IMR-90 (cell line): ENCODE data around the gene RPL15. TPM values are rescaled to one million over a fixed set of nuclear protein-coding genes. Genes with fewer than 3 reads are reported as not detected.

ENCODE experiments used
- ATAC-seq: fragments of 200-7000 bp; cut with Tn5 transposase; 2 replicates; pipeline ENCODE4 v1.9.1; 2020; ENCODE audit warnings: low read depth, mild to moderate bottlenecking, moderate library complexity
- BruUV-seq: library from RNA; stranded (reverse); fragments of 400-500 nt; replicated peaks from 2 replicates; lab custom pipeline; 2021; lab: Mats Ljungman, UMichigan
- CTCF ChIA-PET: fragments of 300-600 bp; formaldehyde crosslinking; extraction: SDS; loops from one replicate; lab custom pipeline; 2021; ENCODE audit warnings: antibody characterized with exemption; lab: Yijun Ruan, JAX
- POLR2A ChIA-PET: fragments of 300-600 bp; sonication (Branson Sonifier 250); formaldehyde crosslinking; loops from one replicate; lab custom pipeline; 2022; ENCODE audit warnings: antibody characterized with exemption; ENCODE audit not compliant: unreplicated experiment; lab: Charles Lee
- DNase-seq: peaks from one replicate; pipeline ENCODE4 v3.0.0; 2013
- H2AFZ ChIP-seq: replicated peaks from 2 replicates; pipeline ENCODE3; 2013; ENCODE audit warnings: low read length, mild to moderate bottlenecking; ENCODE audit not compliant: poor library complexity
- H2AK5ac ChIP-seq: 2 replicates; pipeline ENCODE4 v1.6.1; 2013; ENCODE audit warnings: low read depth, low read length, inconsistent platforms
- H2AK9ac ChIP-seq: replicated peaks from 2 replicates; pipeline ENCODE3; 2013; ENCODE audit warnings: mild to moderate bottlenecking, low read depth, low read length, moderate library complexity; ENCODE audit not compliant: poor library complexity
- H2BK120ac ChIP-seq: 2 replicates; pipeline ENCODE4 v1.6.1; 2013; ENCODE audit warnings: low read depth, low read length, inconsistent platforms
- H2BK15ac ChIP-seq: 3 replicates; pipeline ENCODE4 v1.6.1; 2013; ENCODE audit warnings: low read depth, low read length, inconsistent platforms
- H2BK20ac ChIP-seq: 2 replicates; pipeline ENCODE4 v1.6.1; 2013; ENCODE audit warnings: low read depth, mild to moderate bottlenecking, inconsistent platforms, low read length, moderate library complexity
- H2BK5ac ChIP-seq: 2 replicates; pipeline ENCODE4 v1.6.1; 2013; ENCODE audit warnings: mild to moderate bottlenecking, low read depth, low read length, inconsistent platforms; ENCODE audit not compliant: poor library complexity, severe bottlenecking
- H3K14ac ChIP-seq: replicated peaks from 2 replicates; pipeline ENCODE4 v1.6.1; 2013; ENCODE audit warnings: low read depth, low read length, inconsistent platforms
- H3K18ac ChIP-seq: 2 replicates; pipeline ENCODE4 v1.6.1; 2013; ENCODE audit warnings: low read depth, low read length, control low read depth
- H3K23ac ChIP-seq: 2 replicates; pipeline ENCODE4 v1.6.1; 2013; ENCODE audit warnings: low read depth, low read length, inconsistent platforms
- H3K27ac ChIP-seq: 2 replicates; pipeline ENCODE4 v1.5.1; 2013; ENCODE audit warnings: mild to moderate bottlenecking, control low read depth, low read length; ENCODE audit not compliant: insufficient read depth
- H3K27me3 ChIP-seq: 2 replicates; pipeline ENCODE4 v1.6.1; 2013; ENCODE audit warnings: low read length; ENCODE audit not compliant: control insufficient read depth, insufficient read depth
- H3K36me3 ChIP-seq: 2 replicates; pipeline ENCODE4 v1.6.1; 2013; ENCODE audit warnings: low read length, mixed read lengths; ENCODE audit not compliant: control insufficient read depth, insufficient read depth
- H3K4ac ChIP-seq: 2 replicates; pipeline ENCODE4 v1.6.1; 2013; ENCODE audit warnings: low read depth, low read length, inconsistent platforms
- H3K4me1 ChIP-seq: 2 replicates; pipeline ENCODE4 v1.6.1; 2013; ENCODE audit warnings: low read length, mixed read lengths; ENCODE audit not compliant: control insufficient read depth, insufficient read depth
- H3K4me2 ChIP-seq: 2 replicates; pipeline ENCODE4 v1.6.1; 2013; ENCODE audit warnings: low read depth, mild to moderate bottlenecking, control low read depth, low read length, moderate library complexity
- H3K4me3 ChIP-seq: 2 replicates; pipeline ENCODE4 v1.5.1; 2013; ENCODE audit warnings: low read depth, mild to moderate bottlenecking, control low read depth, low read length, moderate library complexity; ENCODE audit not compliant: insufficient read depth
- H3K56ac ChIP-seq: 2 replicates; pipeline ENCODE4 v1.6.1; 2013; ENCODE audit warnings: low read length, inconsistent platforms; ENCODE audit not compliant: insufficient read depth; ENCODE audit errors: extremely low read depth
- H3K79me1 ChIP-seq, 2 experiments: 2 replicates each; pipeline ENCODE4 v1.6.1; 2013; ENCODE audit warnings: low read length in 2 of 2, inconsistent platforms in 1 of 2, low read depth in 1 of 2
- H3K9ac ChIP-seq: 2 replicates; pipeline ENCODE4 v1.6.1; 2013; ENCODE audit warnings: low read depth, low read length, control low read depth
- H3K9me1 ChIP-seq: 2 replicates; pipeline ENCODE4 v1.6.1; 2013; ENCODE audit warnings: low read length, inconsistent platforms; ENCODE audit not compliant: insufficient read depth
- H3K9me3 ChIP-seq: 2 replicates; pipeline ENCODE4 v1.6.1; 2013; ENCODE audit warnings: low read length; ENCODE audit not compliant: control insufficient read depth, insufficient read depth
- H4K20me1 ChIP-seq: 2 replicates; pipeline ENCODE4 v1.6.1; 2013; ENCODE audit warnings: low read length, inconsistent platforms; ENCODE audit not compliant: insufficient read depth
- H4K5ac ChIP-seq: 2 replicates; pipeline ENCODE4 v1.6.1; 2013; ENCODE audit warnings: mild to moderate bottlenecking, low read depth, low read length, control low read depth
- H4K8ac ChIP-seq, 2 experiments: 2 replicates each; pipeline ENCODE4 v1.6.1; 2013; ENCODE audit warnings: low read depth in 2 of 2, low read length in 2 of 2, control low read depth in 1 of 2, inconsistent platforms in 1 of 2
- H4K91ac ChIP-seq: 2 replicates; pipeline ENCODE4 v1.6.1; 2013; ENCODE audit warnings: low read depth, low read length, inconsistent platforms; ENCODE audit not compliant: insufficient read depth
- BHLHE40 ChIP-seq: fragments of 150-350 bp; IDR thresholded peaks from 2 replicates; pipeline ENCODE4 v1.6.1; 2016; ENCODE audit warnings: mild to moderate bottlenecking, low read depth, low read length
- CEBPB ChIP-seq: IDR thresholded peaks from 2 replicates; pipeline ENCODE4 v1.6.1; 2012; ENCODE audit warnings: low read depth, low read length, improper control_type of control experiment
- CHD1 ChIP-seq: IDR thresholded peaks from 2 replicates; pipeline ENCODE4 v1.6.1; 2012; ENCODE audit warnings: low read depth, low read length, improper control_type of control experiment
- CTCF ChIP-seq: conservative IDR thresholded peaks from 2 replicates; pipeline ENCODE4 v1.5.1; 2012; ENCODE audit warnings: mild to moderate bottlenecking, low read depth, low read length, improper control_type of control experiment
- MAFK ChIP-seq: IDR thresholded peaks from 2 replicates; pipeline ENCODE4 v1.6.1; 2012; ENCODE audit warnings: low read depth, low read length, improper control_type of control experiment
- MXI1 ChIP-seq: IDR thresholded peaks from 2 replicates; pipeline ENCODE4 v1.6.1; 2012; ENCODE audit warnings: low read depth, mild to moderate bottlenecking, low read length, moderate library complexity, borderline replicate concordance
- NFE2L2 ChIP-seq: fragments of 150-350 bp; IDR thresholded peaks from 2 replicates; pipeline ENCODE4 v1.6.1; 2016; ENCODE audit warnings: low read depth, mild to moderate bottlenecking, low read length
- POLR2A ChIP-seq: IDR thresholded peaks from 2 replicates; pipeline ENCODE4 v1.6.1; 2012; ENCODE audit warnings: mild to moderate bottlenecking, low read depth, low read length
- RAD21 ChIP-seq: IDR thresholded peaks from 2 replicates; pipeline ENCODE4 v1.6.1; 2012; ENCODE audit warnings: low read length, improper control_type of control experiment
- RCOR1 ChIP-seq: IDR thresholded peaks from 2 replicates; pipeline ENCODE4 v1.6.1; 2012; ENCODE audit warnings: mild to moderate bottlenecking, low read length, improper control_type of control experiment; ENCODE audit not compliant: insufficient replicate concordance
- RFX5 ChIP-seq: IDR thresholded peaks from 2 replicates; pipeline ENCODE4 v1.8.0; 2012; ENCODE audit warnings: low read depth, mild to moderate bottlenecking, low read length, moderate library complexity
- SMC3 ChIP-seq: fragments of 150-350 bp; IDR thresholded peaks from 2 replicates; pipeline ENCODE4 v1.6.1; 2016; ENCODE audit warnings: low read depth, mild to moderate bottlenecking, antibody characterized with exemption, low read length, moderate library complexity
- USF2 ChIP-seq: fragments of 150-350 bp; IDR thresholded peaks from 2 replicates; pipeline ENCODE4 v1.6.1; 2017; ENCODE audit warnings: mild to moderate bottlenecking, antibody characterized with exemption, low read length, low read depth
- WGBS, 2 experiments: methylation state at CpG; one replicate each; pipeline versions ENCODE4 v1.1.5 to v1.1.7; 2013; ENCODE audit warnings: missing lambda C conversion rate in 2 of 2; ENCODE audit not compliant: insufficient read length in 1 of 2; ENCODE audit errors: extremely low coverage in 2 of 2; 5-methylcytosine and 5-hydroxymethylcytosine counted together
- dilution Hi-C: fragments of 300-500 bp; cut with HindIII; formaldehyde crosslinking; loops from one replicate; pipeline ENCODE4 v1.14.3; 2018; ENCODE audit warnings: low sequenced_read_pairs; ENCODE audit not compliant: unreplicated experiment
- in situ Hi-C: fragments of 300-500 bp; cut with MboI; formaldehyde crosslinking; loops from 3 replicates; pipeline ENCODE4 v1.14.3; 2019; ENCODE audit warnings: low sequenced_read_pairs, inconsistent platforms, mixed read lengths
- intact Hi-C: fragments of 100-400 bp; cut with micrococcal nuclease; formaldehyde crosslinking; loops from 2 replicates; pipeline ENCODE4 v1.10.0; 2022
- polyA plus RNA-seq, 3 experiments: library from polyadenylated mRNA; depleted of rRNA; stranded (reverse); fragments of >200 nt; gene quantifications; 2 replicates each; pipeline ENCODE4 v1.2.3, GENCODE V29; 2012; ENCODE audit warnings: low replicate concordance in 1 of 3
- total RNA-seq: library from RNA; depleted of rRNA; stranded (reverse); fragments of >200 nt; gene quantifications from 2 replicates; pipeline ENCODE4 v1.2.3, GENCODE V29; 2012

Gene RPL15
- total and polyA plus RNA-seq, 2 of the 4 experiments (the other 2 are of a cell fraction) = 1,419 to 4,701 TPM

- no peaks in the 10 kb centered on the region for H3K27me3 ChIP-seq
- peaks cover 13% of the 10 kb centered on the region for H3K4me1 ChIP-seq
- POLR2A ChIA-PET = no interaction called here
- H4K5ac ChIP-seq = peak within 1 kb of the TSS; percentile 43; the same call in 1 of the 2 replicates
- no TSS peak for BruUV-seq
- DNase-seq = peak; percentile 73
- peak within 1 kb of the TSS; percentile 86 for H2BK5ac ChIP-seq
- peak within 1 kb of the TSS; percentile 90 for H3K4me2 ChIP-seq
- in situ Hi-C loops (no loop called here), dilution Hi-C loops (no loop called here), intact Hi-C loops (loop anchor here (10.0 kb wide), 1 partner anchor 660 kb away; no protein-coding TSS in a partner anchor)
- peak within 1 kb of the TSS; percentile 93 for H3K4me3 ChIP-seq
- no peak within 1 kb of the TSS for H2BK20ac ChIP-seq
- peaks cover 16 to 36% of the 10 kb centered on the region in 2 experiments for H3K79me1 ChIP-seq
- peak; percentile 56 for ATAC-seq
- peak within 1 kb of the TSS in 1 of 2 experiments; percentile 79; a peak in 3 of 4 replicates for H4K8ac ChIP-seq
- H3K27ac ChIP-seq = peak within 1 kb of the TSS; percentile 84
- H2AK9ac ChIP-seq = peak within 1 kb of the TSS; percentile 84
- peak within 1 kb of the TSS; percentile 96 for H3K4ac ChIP-seq
- no peak within 1 kb of the TSS; the same call in 1 of the 3 replicates for H2BK15ac ChIP-seq
- H2AFZ ChIP-seq = peak within 1 kb of the TSS; percentile 97
- peaks cover 38% of the 10 kb centered on the region for H4K20me1 ChIP-seq
- TF ChIP-seq RCOR1 = no peak
- no peak for TF ChIP-seq NFE2L2
- TF ChIP-seq USF2 = peak; percentile 83
- no peak for TF ChIP-seq CHD1
- no peak for TF ChIP-seq RAD21
- no peak for TF ChIP-seq CTCF
- no peak for TF ChIP-seq RFX5
- TF ChIP-seq CEBPB = no peak
- TF ChIP-seq SMC3 = no peak
- peak; percentile 58; the same call in 1 of the 2 replicates for TF ChIP-seq MXI1
- no peak for TF ChIP-seq BHLHE40
- no peak for TF ChIP-seq MAFK
- TF ChIP-seq POLR2A = peak; percentile 91
- no peaks in the 10 kb centered on the region; the same call in 1 of the 2 replicates for H3K36me3 ChIP-seq
- H4K91ac ChIP-seq = peak within 1 kb of the TSS; percentile 76
- no peaks in the 10 kb centered on the region for H3K9me3 ChIP-seq
- H3K14ac ChIP-seq = peak within 1 kb of the TSS; percentile 91; the same call in 1 of the 2 replicates
- H3K9ac ChIP-seq = peak within 1 kb of the TSS; percentile 85
- H2BK120ac ChIP-seq = peak within 1 kb of the TSS; percentile 82
- H2AK5ac ChIP-seq = no peak within 1 kb of the TSS
- H3K23ac ChIP-seq = peak within 1 kb of the TSS; percentile 65
- H3K18ac ChIP-seq = peak within 1 kb of the TSS; percentile 84
- CTCF ChIA-PET = no interaction called here
- WGBS, 2 experiments = 2% methylated on average over 32 of the region's 88 CpGs; no CpG with 5 or more reads in 1 of the 2 experiments
- peaks cover 3% of the 10 kb centered on the region; the same call in 1 of the 2 replicates for H3K9me1 ChIP-seq
- H3K56ac ChIP-seq = no peak within 1 kb of the TSS; the same call in 1 of the 2 replicates
Measured at GRCh38 chr3:23944861-23945662, 28.1 kb downstream of the RPL15 start, which contains the start of gene NR1D2. Gene NR1D2, plus strand, starts transcription at chr3:23945286. Its CDS starts 293 bp downstream, at chr3:23945579.
